ENCODE data around the gene ZCCHC7.
"Not testable (repeated sequence)": the region's sequence is repeated elsewhere in the genome, so short reads cannot be mapped to it uniquely, and the experiment has no call there.

ZCCHC7 gene

DNA sequence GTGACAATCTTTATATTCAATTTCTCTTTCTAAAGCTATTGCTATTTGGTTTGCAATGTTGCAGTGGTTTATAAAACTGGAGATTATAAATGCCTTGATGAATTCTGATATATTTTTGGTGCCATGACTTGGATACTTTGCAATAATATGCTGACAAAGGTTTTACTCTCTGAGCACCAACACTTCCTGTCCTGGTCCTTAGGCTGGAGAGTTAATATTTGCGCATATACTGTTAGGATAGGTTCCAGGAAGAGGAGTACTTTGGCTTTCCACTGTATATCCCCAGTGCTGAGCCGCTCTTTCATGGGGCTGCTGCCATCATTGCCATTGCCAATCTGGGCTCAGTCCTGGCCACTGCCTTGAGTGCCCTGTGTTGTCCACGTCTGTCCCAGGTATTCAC is 139.6 kb downstream of the ZCCHC7 start:
- no peak for DNase-seq

DNA sequence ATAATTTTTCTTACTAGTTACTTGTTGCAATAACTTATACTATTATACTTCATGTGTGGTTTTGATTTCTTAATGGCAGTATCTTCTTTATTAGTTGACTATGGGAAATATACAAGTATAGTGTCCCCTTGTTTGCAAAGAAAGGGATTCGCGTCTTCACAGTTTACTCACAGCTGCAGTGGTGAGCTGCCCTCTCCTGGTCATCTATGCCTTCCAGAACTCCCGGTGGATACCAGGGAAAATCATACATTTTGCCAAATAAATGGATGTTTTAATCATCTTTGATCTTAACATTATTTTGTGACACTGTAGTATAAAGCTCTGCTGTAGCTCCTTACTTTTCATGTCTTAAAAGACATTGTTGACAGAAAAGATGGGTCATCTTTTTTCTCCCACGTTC is 142.0 kb downstream of the ZCCHC7 start:
- no peak for DNase-seq

DNA sequence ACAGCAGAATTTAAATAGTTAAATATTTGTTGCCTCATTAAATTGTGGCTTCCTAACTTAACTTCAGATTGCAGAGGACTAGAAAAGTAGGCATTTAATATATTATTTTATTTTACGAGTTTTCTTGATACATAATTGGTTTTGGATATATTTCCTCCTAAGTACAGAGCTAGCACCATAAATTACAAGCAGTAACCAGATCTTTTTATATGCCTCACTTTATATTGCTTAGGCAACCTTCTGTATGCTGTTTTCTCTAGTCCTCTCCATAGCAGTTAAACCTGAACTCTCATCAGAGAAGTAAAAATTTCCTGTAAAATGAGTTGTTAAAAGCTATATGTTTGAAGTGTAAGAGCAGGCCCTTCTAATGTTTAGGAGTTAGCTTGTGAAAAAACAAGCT is 144.2 kb downstream of the ZCCHC7 start:
- no peak for DNase-seq

DNA sequence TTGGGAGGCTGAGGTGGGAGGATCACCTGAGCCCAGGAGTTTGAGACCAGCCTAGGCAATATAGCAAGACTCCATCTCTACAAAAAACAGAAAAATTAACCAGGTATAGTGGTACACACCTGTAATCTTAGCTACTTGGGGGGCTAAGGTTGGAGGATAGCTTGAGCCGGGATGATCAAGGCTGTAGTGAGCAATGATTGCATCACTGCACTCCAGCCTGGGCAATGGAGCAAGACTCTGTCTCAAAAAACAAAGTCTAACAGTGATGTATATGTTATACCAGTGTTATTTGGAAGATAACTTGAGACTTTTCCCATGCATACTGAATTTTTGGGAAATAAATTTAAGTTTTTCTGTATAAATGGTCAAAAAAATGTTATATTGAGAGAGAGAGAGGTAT is 146.3 kb downstream of the ZCCHC7 start:
- DNase-seq, result no peak

DNA sequence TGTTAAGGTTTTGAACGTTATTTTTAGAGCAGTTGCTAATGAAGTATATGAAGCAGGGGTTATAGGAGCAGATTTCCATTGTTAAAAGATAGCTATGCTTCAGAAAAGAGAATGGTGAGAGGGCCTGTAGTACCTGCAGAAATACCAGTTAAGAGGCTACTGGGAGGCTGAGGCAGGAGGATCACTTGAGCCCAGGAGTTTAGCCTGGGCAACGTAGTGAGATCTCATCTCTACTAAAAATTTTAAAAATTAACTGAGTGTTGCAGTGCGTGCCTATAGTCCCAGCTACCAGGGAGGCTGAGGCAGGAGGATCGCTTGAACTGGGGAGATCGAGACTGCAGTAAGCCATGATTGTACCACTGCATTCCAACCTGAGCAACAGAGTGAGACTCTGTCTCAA is 148.8 kb downstream of the ZCCHC7 start:
- DNase-seq, result no peak

DNA sequence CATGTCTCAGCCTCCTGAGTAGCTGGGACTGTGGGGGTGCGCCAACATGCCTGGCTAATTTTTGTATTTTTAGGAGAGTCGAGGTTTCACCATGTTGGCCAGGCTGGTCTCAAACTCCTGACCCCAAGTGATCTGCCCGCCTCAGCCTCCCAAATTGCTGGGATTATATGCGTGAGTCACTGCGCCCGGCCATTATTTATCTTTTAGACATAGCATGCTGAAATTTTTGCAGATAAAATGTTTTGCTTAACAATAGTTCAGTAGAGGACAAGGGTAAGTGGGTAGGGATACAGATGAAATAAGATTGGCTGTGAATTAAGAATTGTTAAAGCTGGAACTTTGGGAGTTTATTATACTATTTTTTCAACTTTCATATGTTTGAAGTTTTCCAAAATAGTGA is 151.3 kb downstream of the ZCCHC7 start:
- DNase-seq, result no peak

DNA sequence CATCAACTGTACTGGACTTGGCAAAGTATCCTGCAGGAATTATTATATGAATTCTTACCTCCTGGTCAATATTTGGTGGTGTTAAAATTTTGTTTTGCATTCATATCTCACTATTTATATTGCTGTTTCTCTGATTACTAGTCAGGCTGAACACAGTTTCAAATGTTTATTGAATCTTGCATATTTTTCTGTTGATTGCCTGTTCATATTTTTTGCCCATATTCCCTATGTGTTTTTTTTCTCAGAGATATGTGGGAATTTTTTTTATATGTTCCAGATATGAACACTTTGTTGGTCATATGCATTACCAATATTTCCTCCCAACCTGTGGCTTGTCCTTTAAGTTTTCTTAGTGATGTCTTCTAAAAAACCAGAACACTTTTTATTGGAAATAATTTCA is 153.2 kb downstream of the ZCCHC7 start:
- no peak for DNase-seq

DNA sequence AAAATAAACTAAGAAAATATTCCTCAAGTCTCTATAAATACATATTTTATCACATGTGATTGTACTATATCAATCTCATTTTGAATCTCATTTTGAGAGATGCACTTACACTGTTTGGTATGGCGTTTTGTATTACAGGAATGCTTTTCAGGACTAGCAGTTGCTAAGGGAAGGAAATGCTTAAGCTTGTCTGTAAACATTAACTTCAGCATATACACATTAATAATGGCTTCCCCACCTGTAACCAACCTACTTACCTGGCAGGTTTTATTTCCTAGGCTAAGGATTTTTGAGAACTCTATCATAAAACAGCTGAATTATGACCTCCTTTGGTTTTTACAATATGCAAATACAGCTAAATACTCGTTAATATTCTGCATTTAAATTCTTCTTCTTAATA is 161.2 kb downstream of the ZCCHC7 start:
- no peak for DNase-seq

DNA sequence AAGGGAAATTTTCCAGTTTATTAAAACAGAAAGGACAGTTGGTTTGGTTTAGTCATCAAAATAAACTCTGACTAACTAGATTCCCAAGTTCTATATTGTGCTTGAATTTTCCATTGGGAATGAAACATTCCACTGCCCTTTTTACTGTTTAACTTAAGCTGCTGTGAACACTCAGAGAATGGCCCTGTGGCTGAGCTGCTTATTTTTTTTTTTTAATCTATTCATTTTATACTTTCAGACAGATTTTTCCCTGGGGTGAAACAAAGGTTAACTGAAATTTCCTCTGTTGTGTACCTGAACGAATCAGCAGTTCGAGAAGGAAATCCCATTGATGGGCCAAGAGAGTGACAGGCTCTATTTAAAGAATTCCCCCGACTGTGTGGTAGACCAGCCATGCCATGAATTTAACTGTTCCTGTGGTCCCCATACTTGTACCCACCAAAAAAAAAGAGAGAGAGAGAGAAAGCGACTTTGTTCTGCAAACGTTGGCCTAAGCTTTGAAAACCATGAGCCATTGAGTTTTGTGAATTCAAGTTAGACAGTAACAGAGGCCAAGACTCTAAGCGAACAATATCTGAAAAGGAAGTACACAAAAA is 163.5 kb downstream of the ZCCHC7 start:
- DNase-seq, result no peak

DNA sequence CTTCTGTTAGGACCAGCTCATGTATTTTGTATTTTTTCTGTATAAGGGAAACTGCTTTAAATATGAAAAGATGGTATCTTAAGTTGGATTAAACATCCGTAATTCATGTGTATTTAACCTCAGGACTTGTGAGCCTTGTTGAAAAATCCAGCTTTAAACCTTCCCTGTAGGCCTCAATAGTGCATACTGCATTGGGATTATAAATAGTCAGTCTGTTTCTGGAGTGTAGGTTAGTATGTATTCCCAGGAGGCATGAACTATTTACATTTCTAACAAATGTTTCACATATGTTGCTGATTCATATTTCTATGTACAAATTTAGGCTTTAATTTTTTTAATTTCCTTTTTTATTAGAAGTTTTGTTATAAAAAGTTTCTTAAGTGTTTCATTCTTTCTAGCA is 164.3 kb downstream of the ZCCHC7 start:
- no peak for DNase-seq

DNA sequence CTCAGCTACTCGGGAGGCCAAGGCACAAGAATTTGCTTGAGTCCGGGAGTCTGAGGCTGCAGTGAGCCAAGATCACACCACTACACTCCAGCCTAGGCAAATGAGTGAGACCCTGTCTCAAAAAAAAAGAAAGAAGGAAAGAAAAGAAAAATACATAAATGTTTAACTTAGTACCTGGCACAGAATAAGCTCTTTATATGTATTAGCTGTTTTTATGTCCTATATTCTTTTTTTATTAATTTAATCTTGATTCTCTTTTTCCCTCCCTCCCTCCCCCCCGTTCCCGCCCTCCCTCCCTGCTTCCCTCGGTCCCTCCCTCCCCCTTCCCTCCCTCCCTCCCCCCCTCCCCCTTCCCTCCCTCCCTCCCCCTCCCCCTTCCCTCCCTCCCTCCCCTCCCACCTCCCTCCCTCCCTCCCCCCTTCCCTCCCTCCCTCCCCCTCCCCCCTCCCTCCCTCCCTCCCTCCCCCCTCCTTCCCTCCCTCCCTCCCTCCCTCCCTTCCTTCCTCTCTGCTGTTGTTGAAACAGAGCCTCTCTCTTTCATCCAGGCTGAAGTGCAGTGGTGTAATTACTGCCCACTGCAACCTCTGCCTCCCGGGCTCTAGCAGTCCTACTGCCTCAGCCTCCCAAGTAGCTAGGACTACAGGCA is 166.3 kb downstream of the ZCCHC7 start:
- DNase-seq, result no peak

DNA sequence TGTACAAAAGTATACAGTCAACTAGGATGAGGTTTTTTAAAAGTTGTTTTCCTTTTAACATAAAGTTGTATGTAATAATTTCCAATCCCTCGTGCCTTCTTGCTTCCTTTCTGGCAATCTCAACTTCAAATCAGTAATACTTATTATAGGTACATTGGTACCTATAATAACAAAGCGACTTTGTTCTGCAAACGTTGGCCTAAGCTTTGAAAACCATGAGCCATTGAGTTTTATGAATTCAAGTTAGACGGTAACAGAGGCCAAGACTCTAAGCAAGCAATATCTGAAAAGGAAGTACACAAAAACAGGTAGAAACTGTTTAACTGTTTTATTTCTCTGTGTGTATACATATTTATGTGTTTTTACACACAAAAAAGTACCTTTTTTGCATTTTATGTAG is 166.9 kb downstream of the ZCCHC7 start:
- DNase-seq, result no peak

DNA sequence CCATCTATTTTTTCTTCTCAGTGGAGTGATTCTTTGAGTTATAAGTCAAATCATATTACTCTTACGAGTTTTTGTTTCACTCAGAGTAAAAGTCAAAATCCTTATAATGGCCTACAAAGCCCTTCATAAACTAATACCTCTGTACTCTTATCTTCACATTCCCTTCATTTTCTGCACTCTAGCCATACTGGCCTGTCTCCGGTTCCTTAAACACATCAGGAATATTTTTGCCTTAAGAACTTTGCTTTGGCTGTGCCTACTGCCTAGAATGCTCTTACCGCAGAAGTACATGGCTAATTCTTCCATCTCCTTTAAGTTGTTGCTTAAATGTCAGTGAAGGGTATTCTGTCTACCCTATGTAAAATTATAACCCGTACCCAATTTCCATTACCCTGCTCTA is 169.3 kb downstream of the ZCCHC7 start:
- DNase-seq, result no peak

DNA sequence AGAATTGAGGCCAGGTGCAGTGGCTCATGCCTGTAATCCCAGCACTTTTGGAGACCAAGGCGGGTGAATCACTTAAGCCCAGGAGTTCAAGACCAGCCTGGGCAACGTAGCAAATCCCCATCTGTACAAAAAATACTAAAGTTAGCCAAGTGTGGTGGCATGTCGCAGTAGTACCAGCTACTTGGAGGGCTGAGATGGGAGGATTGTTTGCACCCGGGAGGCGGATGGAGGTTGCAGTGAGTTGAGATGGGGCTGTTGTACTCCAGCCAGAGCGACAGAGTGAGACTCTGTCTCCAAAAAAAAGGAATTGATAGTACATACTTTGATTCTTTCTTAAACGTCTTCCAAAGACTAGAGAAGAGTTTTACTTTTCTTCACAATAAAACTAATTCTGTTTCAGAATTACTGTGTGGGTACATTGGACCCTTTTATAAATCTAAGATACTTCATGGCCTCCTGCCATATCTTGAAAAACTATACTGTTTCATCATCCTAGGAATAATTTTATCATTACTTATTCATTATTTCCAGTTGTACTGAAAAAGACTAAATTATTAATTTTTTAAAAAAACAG is 170.1 kb downstream of the ZCCHC7 start:
- DNase-seq, result no peak

DNA sequence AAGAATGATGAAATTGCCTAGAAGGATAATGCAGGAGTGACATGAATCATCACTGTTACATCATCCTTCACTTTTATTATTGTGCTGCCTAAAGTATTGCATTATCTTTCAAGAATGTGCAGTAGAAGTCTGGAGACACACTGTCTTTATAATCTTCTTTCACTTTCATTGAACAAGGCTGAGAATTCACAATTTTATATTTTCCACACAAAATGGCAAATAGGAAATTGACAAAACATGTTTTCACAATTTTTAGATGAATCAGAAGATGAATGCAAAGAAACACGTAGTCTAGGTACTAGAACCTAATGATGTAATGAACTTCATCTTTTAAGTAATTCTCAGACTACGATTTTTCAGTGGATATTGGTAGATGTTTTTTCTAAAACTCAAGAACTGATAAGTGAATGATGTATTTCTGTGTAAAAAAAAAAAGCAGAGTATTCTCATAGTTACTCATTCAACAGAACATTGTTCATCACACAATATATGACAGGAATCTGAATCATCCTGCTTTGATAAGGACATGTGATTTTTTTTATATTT is 170.6 kb downstream of the ZCCHC7 start:
- no peak for DNase-seq

DNA sequence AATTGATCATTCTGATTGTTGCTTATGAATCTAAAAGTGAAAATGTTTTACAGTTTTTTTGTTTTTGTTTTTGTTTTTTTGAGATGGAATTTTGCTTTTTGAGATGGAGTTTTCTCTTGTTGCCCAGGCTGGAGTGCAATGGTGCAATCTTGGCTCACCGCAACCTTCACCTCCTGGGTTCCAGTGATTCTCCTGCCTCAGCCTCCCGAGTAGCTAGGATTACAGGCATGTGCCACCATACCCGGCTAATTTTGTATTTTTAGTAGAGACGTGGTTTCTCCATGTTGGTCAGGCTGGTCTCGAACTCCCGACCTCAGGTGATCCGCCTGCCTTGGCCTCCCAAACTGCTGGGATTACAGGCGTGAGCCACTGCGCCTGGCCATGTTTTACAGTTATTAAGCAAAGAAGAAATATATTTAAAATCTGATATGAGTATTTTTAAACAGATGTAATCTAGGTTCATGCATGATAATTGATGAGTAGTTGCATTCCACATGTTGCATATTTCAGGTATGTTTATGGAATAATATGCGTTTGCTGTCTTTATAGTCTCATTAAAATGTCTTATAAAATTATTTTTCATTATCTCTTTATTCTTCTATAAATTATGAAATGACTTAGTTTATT is 171.4 kb downstream of the ZCCHC7 start:
- not testable (repeated sequence) for DNase-seq

DNA sequence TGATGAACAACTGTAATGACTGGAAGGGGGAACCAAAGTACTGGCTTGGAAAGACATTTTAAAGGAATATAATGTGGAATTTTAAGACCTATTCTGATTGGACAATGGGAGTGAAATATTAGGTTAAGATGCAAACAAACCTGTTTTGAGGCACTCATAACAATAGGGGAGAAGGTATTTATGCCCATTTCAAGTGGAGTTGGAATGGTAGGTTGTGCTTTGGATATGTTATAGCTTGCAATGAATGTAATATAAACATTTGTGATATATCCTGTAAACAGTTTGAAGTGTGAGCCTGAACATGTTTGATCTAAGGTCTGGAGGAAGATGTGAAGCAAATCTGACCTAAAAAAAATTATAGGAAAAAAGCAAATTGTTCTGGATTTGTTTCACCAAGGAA is 172.5 kb downstream of the ZCCHC7 start:
- DNase-seq, result no peak

DNA sequence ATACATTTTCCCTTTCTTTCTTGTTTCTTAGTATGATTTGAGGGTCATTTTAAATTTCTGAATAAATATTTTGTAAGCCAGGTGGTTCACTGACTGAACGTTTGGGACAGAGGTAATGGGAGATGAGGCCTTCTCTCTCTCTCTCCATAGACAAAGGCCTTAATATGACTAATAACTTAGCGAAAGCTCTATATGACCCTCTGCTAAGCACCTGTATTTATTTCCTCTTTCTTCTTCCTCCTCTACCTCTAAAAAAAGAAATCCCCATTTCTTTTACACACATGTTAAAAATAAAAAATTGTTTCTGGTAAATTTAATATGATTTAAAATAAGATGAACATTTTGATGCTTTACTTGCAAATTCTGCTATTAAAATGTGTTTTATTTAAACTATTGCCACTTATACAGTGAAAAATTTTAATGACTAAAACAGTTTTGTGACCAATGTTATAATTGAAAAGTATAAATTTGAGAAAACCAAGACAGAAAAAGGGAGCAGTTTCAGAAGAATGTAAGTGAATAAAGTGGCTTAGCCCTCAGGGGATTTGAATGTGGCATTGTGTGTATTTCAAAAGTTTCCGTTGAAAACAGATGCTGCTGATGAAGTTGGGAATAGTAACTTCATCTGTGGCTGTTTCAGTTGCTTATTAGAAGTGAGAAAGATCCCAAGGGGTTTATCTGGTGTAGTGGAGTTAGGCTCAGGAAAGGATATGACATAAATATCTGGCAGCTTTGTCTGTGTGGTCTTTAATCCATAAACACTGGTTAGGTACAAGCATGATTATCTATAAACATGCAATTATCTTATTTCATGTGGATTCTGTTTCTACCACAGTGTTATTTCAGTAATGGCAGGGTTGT is 173.5 kb downstream of the ZCCHC7 start:
- DNase-seq, result no peak

DNA sequence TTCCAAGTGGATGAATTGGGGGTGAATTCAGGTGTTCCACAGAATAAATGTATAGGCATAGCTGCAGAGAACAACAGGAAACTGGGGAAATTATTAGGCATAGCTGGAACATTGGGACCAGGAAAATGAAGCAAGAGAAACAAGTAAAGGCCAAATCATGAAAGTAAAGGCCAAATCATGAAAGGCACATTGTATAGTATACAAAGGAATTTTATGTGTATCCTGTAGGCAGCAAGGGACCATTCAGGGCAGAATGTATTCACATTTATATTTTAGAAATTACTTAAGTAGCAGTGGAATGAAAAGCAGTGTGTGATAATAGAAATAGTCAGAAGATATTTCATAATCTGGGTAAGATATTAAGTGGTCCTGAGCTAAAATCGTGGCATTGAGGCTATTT is 174.8 kb downstream of the ZCCHC7 start:
- no peak for DNase-seq

DNA sequence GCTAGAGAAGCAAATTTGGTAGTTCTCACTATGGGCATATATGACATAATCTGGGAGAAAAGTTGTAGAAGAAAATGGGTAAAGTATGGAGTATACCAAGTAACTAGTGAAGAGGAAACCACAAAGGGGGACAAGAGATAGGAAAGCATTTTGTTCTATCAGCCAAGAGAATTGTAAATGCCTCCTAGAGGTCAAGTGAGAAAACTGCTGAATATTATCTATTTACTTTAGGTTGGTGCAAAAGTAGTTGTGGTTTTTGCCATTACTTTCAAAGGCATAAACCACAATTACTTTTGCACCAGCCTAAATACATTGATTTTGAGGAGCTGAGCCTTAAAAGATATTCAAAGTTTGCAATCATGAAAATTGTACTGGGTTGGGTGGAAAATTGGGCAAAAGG is 175.4 kb downstream of the ZCCHC7 start:
- no peak for DNase-seq

DNA sequence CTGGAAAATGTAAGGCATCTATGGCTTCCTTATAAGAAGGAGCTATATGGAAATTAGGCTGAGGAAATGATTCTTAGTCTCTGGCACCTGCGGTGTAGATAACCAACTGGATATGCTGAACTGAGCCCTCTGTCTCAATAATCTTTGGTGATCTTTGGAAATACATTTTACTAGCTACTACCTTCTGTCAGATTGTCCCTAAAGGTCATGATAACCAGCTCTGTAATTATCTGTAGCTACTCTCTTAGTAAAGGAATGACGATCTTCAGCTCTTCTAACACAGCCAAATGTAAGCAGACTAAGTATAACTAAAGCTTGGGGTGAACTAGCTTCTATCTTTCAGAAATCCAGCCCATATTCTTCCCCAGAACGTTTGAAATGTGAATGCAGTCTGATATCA is 177.2 kb downstream of the ZCCHC7 start:
- DNase-seq, result no peak

DNA sequence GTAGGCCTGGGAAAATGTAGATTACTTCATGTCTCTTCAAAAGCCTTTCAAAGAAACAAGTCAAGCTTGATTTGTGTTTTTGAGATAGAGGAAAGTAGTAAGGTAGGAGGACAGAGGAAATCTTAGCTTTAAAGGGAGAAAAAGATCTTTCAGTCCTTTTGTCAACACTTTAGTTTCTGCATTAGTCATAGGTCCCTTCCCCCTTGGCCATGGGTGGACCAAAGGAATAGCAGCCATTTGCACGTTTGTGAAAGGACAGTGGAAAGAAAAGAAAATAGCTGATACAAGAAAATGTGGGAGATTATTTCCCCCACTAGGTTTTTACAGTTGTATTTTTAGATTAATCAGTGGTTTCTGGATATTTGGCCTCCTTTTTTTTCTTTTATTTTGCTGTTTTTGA is 180.2 kb downstream of the ZCCHC7 start:
- DNase-seq, result no peak

Measured in stimulated activated CD4-positive, alpha-beta T cell treated with anti-CD3 and anti-CD28 coated beads, Interleukin-4, amount 100 ng/mL, for 24 hours (primary cell).